Fibroblast of lung (primary cell): ENCODE measurements around the gene HACD2. TPM values are rescaled to one million over a fixed set of nuclear protein-coding genes. Genes with fewer than 3 reads are reported as not detected.

Source experiments
- DNase-seq, 2 donors: peaks; one replicate each; pipeline versions ENCODE4 v3.0.0 to v3.0.0-alpha.2; 2010; ENCODE audit warnings: low read depth in 2 of 2
- H2AFZ ChIP-seq: 2 replicates; pipeline ENCODE4 v1.5.1; 2012; ENCODE audit warnings: low read length, control low read depth, inconsistent platforms
- H3K27ac ChIP-seq: 2 replicates; pipeline ENCODE4 v1.5.1; 2011; ENCODE audit warnings: low read length, control low read depth; ENCODE audit not compliant: insufficient read depth
- H3K27me3 ChIP-seq: 2 replicates; pipeline ENCODE4 v1.5.1; 2011; ENCODE audit warnings: mild to moderate bottlenecking, low read length; ENCODE audit not compliant: control insufficient read depth, insufficient read depth
- H3K36me3 ChIP-seq: 2 replicates; pipeline ENCODE4 v1.5.1; 2011; ENCODE audit warnings: low read length; ENCODE audit not compliant: control insufficient read depth, insufficient read depth
- H3K4me1 ChIP-seq: 2 replicates; pipeline ENCODE4 v1.5.1; 2011; ENCODE audit warnings: low read length; ENCODE audit not compliant: control insufficient read depth, insufficient read depth; ENCODE audit errors: extremely low read depth
- H3K4me2 ChIP-seq: 2 replicates; pipeline ENCODE4 v1.5.1; 2011; ENCODE audit warnings: low read length, control low read depth; ENCODE audit not compliant: insufficient read depth; ENCODE audit errors: extremely low read depth
- H3K4me3 ChIP-seq, 4 experiments: fragments of 200-600 bp in 1 of 4; sonication (generic) in 1 of 4; replicated peaks in 1 of 4; 2 replicates each; pipeline ENCODE4 v1.5.1; 2011 to 2016; ENCODE audit warnings: low read length in 4 of 4, low read depth in 3 of 4, mild to moderate bottlenecking in 3 of 4, control low read depth in 2 of 4, inconsistent platforms in 1 of 4, mixed read lengths in 1 of 4; ENCODE audit not compliant: insufficient read depth in 1 of 4; ENCODE audit errors: control extremely low read depth in 1 of 4
- H3K79me2 ChIP-seq: 2 replicates; pipeline ENCODE4 v1.5.1; 2012; ENCODE audit warnings: mild to moderate bottlenecking, low read length, inconsistent platforms; ENCODE audit not compliant: control insufficient read depth, insufficient read depth
- H3K9ac ChIP-seq: 2 replicates; pipeline ENCODE4 v1.5.1; 2011; ENCODE audit warnings: mild to moderate bottlenecking, low read length, control low read depth; ENCODE audit not compliant: insufficient read depth
- H3K9me3 ChIP-seq: 2 replicates; pipeline ENCODE4 v1.5.1; 2012; ENCODE audit warnings: low read depth, low read length; ENCODE audit not compliant: control insufficient read depth, insufficient read depth
- H4K20me1 ChIP-seq: 2 replicates; pipeline ENCODE4 v1.5.1; 2011; ENCODE audit warnings: low read length; ENCODE audit not compliant: control insufficient read depth, insufficient read depth; ENCODE audit errors: extremely low read depth
- CTCF ChIP-seq, 2 donors: IDR thresholded peaks in 1 of 2; conservative IDR thresholded peaks in 1 of 2; 1 replicate in 1 of 2; 2 replicates in 1 of 2; pipeline ENCODE4 v1.5.1; 2011 to 2012; ENCODE audit warnings: low read length in 2 of 2, control low read depth in 1 of 2, inconsistent platforms in 1 of 2, low read depth in 1 of 2, mild to moderate bottlenecking in 1 of 2
- EZH2 ChIP-seq: IDR thresholded peaks from 2 replicates; pipeline ENCODE4 v1.5.1; 2012; ENCODE audit warnings: low read length, control low read depth, mild to moderate bottlenecking; ENCODE audit errors: missing control alignments
- polyA plus RNA-seq, 2 donors: library from polyadenylated mRNA; depleted of rRNA in 1 of 2; stranded (reverse) in 1 of 2; unstranded in 1 of 2; fragments of >200 nt; gene quantifications; 2 replicates each; pipeline ENCODE4 v1.2.1, GENCODE V29; 2011 to 2012; ENCODE audit warnings: missing spikeins in 1 of 2
- total RNA-seq: library from RNA; depleted of rRNA; stranded (reverse); fragments of >200 nt; gene quantifications from 2 replicates; pipeline ENCODE4 v1.2.1, GENCODE V29; 2014

The HACD2 gene
- total and polyA plus RNA-seq, 2 donors (not counting 1 experiment from before 2014, with no cell fraction given) = 22.0 to 48.7 TPM

DNA sequence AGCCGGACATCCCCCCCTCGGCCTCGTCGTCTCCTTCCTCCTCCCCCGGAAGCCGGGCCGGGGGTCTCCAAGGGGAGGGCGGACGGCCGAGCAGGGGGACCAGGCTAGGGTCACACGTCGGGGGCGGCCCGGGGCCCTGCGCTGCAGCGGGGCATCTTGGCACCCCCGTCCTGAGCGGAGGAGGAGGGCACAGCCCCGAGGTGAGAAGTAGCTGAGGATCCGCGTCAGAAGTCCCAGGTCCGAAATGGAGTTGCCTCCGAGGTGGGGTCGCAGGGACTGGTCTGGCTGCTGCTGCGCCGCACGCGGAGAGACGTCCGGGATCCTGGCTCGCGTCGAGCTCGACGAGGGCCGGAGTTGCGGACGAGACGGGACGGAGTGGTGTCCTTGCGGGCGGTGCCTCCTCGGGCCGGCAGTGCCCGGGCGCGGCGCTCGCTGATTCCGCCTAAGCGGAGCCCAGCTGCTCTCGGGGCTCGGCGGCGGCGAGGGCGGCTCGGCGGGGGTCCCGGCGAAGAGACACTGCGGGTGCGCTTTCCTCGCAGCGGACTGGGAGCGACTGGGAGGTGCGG is 136.2 kb downstream of the HACD2 start, which contains the start of gene ADCY5:
Gene ADCY5, minus strand, starts transcription at position 555 of the 566 bp plus-strand sequence. Its CDS starts 545 bp downstream, at position 10.
- no peak for DNase-seq
- Histone ChIP-seq H3K27ac (no peak within 1 kb of the TSS), H3K9ac (no peak within 1 kb of the TSS), H4K20me1 (no peaks in the 10 kb centered on the region), H3K4me1 (no peaks in the 10 kb centered on the region), H3K4me2 (peak within 1 kb of the TSS; percentile 74), H3K9me3 (no peaks in the 10 kb centered on the region), H3K4me3 (peak within 1 kb of the TSS; percentile 28 to 56 (median 40)), H3K27me3 (peaks cover 53% of the 10 kb centered on the region), H2AFZ (no peak within 1 kb of the TSS), H3K36me3 (no peaks in the 10 kb centered on the region), H3K79me2 (no peaks in the 10 kb centered on the region)
- peak; percentile 100 for TF ChIP-seq EZH2
- TF ChIP-seq CTCF (conservative IDR thresholded peaks at IDR 0.05 in 1 of 2, IDR thresholded peaks at IDR 0.05 in 1 of 2; ENCODE audit: low read depth in 1 of 2, low read length in 2 of 2) = no peak

DNA sequence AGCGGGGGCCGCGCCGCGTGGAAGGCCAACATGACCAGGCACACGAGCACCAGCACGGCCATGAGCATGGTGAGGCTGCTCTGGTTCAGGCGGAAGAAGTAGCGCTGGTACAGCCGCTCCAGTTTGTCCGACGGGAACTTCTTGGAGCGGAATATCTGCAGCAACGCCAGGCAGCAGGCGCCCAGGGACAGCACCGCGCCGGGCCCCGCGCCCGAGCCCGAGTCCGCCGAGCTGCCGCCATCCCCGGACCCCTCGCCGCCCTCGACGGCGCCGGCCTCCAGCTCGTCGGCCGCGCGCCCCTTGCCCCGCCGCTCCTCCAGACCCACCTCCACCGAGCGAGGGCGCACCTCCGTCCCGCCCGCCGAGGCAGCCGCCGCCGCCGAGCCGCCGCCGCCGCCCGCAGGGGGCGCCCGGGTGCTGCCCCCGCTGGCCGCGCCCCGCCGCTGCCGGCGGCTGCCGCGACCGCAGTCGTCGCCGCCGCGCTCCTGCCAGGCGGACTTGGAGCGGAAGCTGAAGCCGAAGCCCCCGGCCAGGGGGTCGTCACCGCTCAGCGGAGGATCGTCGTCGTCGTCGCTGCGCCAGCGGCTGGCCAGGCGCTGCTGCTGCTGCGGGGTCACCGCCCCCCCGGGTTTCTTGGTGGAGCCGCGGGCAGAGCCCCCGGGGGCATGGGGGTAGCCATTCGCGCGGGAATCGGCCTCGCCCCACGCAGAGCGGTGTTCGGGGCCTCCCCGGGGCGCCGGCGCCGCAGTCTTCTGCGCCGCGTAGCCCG is 136.9 kb downstream of the HACD2 start:
- H3K27me3 ChIP-seq = peaks cover 54% of the 10 kb centered on the region

More for the DNA sequence above, 136.9 kb downstream of the HACD2 start:
- no peaks in the 10 kb centered on the region for H3K9me3 ChIP-seq
- no peak overlapping the region for H3K27ac ChIP-seq
- H3K4me3 ChIP-seq = no peak overlapping the region
- no peak for TF ChIP-seq CTCF (conservative IDR thresholded peaks at IDR 0.05 in 1 of 2, IDR thresholded peaks at IDR 0.05 in 1 of 2; ENCODE audit: low read depth in 1 of 2, low read length in 2 of 2)
- no peaks in the 10 kb centered on the region for H3K36me3 ChIP-seq
- no peak overlapping the region for H2AFZ ChIP-seq
- H4K20me1 ChIP-seq = no peaks in the 10 kb centered on the region
- no peak for DNase-seq
- no peaks in the 10 kb centered on the region for H3K4me1 ChIP-seq
- H3K4me2 ChIP-seq = no peak overlapping the region
- H3K79me2 ChIP-seq = no peaks in the 10 kb centered on the region
- no peak overlapping the region for H3K9ac ChIP-seq
